ENCODE data around the gene NTM. TPM values are rescaled to one million over a fixed set of nuclear protein-coding genes. Genes with fewer than 3 reads are reported as not detected.

NTM gene
- total RNA-seq, 1 donor from 2014 or later, result 92.1 TPM

DNA sequence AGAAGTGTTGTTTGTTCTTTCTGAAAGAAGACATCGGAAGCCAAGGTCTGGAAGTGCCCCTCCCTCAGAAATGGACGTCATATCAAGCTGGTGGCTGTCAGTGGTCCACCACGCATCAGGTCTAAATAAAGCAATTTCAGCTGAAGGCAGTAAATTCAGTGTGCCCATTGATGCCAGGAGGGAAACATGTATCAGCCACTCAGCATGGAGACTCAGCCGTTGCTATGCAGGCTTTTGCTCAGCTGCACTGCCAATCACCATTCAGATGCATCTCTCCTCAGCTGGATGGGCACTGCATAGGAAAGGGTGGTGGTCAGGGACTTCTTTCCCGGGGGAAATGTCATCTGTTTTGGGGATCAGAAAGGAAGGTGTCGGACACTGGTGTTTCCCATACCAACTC, 878.2 kb downstream of the NTM start:
- Mint-ChIP-seq H3K4me3 (ENCODE audit: unreplicated experiment) (no peak overlapping the region), H3K27ac (ENCODE audit: unreplicated experiment) (no peak overlapping the region), H3K9me3 (ENCODE audit: low read depth) (peaks cover 3% of the 10 kb centered on the region), H3K36me3 (ENCODE audit: low read depth) (peaks cover 3% of the 10 kb centered on the region), H3K4me1 (ENCODE audit: low read depth) (no peaks in the 10 kb centered on the region), H3K27me3 (ENCODE audit: low read depth) (no peaks in the 10 kb centered on the region)
- no peak for DNase-seq (ENCODE audit: low spot score)
- TF ChIP-seq, protein P1, sequence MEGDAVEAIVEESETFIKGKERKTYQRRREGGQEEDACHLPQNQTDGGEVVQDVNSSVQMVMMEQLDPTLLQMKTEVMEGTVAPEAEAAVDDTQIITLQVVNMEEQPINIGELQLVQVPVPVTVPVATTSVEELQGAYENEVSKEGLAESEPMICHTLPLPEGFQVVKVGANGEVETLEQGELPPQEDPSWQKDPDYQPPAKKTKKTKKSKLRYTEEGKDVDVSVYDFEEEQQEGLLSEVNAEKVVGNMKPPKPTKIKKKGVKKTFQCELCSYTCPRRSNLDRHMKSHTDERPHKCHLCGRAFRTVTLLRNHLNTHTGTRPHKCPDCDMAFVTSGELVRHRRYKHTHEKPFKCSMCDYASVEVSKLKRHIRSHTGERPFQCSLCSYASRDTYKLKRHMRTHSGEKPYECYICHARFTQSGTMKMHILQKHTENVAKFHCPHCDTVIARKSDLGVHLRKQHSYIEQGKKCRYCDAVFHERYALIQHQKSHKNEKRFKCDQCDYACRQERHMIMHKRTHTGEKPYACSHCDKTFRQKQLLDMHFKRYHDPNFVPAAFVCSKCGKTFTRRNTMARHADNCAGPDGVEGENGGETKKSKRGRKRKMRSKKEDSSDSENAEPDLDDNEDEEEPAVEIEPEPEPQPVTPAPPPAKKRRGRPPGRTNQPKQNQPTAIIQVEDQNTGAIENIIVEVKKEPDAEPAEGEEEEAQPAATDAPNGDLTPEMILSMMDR (IDR thresholded peaks at IDR 0.05), result no peak

DNA sequence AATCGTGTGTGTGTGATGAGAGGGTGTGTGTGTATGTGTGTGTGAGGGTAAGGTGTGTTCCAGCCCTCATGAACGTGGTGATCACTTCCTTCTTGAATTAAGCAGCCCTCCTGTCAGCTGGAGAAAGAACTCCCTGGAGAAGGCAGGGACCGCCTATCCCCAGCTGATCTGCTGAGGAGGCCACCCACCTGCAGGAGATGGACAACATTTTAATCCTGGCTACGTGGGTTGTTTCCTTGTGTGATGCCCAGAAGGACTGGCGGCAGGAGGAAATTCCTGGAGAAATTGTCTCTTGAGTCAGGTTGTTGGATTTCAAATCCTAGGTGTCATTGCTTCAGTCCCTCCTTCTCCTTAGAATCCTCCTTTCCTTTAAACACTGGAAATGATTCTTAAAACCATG, 878.8 kb downstream of the NTM start:
- no peak for DNase-seq (ENCODE audit: low spot score)
- no peaks in the 10 kb centered on the region for H3K4me1 Mint-ChIP-seq (ENCODE audit: low read depth)
- TF ChIP-seq, protein P1 (IDR thresholded peaks at IDR 0.05), result no peak
- peaks cover 3% of the 10 kb centered on the region for H3K36me3 Mint-ChIP-seq (ENCODE audit: low read depth)
- no peaks in the 10 kb centered on the region for H3K27me3 Mint-ChIP-seq (ENCODE audit: low read depth)
- peaks cover 3% of the 10 kb centered on the region for H3K9me3 Mint-ChIP-seq (ENCODE audit: low read depth)
- no peak overlapping the region for H3K4me3 Mint-ChIP-seq (ENCODE audit: unreplicated experiment)
- H3K27ac Mint-ChIP-seq (ENCODE audit: unreplicated experiment), result no peak overlapping the region

DNA sequence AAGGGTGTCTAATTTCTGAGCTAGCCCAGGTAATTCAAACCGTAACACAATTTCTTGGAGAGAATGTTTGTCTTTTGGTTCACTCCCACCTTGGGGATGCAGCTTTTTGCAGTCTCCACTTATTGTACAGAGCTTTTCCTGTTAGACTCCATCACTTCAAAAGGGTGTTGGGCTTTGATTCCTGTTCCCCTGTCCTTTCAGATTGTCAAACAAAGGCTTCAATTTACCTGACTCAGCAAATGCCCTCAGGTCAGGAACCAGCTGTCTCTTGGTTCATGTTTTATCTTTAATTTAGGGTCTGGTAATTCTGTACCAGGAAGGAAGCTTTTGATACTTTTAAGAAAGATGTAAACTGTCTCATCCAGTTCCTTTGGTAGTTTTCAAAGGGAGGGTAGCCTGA, 880.6 kb downstream of the NTM start:
- Mint-ChIP-seq H3K4me1 (ENCODE audit: low read depth) (no peaks in the 10 kb centered on the region), H3K4me3 (ENCODE audit: unreplicated experiment) (no peak overlapping the region), H3K27ac (ENCODE audit: unreplicated experiment) (no peak overlapping the region), H3K9me3 (ENCODE audit: low read depth) (peaks cover 3% of the 10 kb centered on the region), H3K27me3 (ENCODE audit: low read depth) (no peaks in the 10 kb centered on the region), H3K36me3 (ENCODE audit: low read depth) (peaks cover 3% of the 10 kb centered on the region)
- TF ChIP-seq, protein P1 (IDR thresholded peaks at IDR 0.05), result no peak
- DNase-seq (ENCODE audit: low spot score), result no peak

DNA sequence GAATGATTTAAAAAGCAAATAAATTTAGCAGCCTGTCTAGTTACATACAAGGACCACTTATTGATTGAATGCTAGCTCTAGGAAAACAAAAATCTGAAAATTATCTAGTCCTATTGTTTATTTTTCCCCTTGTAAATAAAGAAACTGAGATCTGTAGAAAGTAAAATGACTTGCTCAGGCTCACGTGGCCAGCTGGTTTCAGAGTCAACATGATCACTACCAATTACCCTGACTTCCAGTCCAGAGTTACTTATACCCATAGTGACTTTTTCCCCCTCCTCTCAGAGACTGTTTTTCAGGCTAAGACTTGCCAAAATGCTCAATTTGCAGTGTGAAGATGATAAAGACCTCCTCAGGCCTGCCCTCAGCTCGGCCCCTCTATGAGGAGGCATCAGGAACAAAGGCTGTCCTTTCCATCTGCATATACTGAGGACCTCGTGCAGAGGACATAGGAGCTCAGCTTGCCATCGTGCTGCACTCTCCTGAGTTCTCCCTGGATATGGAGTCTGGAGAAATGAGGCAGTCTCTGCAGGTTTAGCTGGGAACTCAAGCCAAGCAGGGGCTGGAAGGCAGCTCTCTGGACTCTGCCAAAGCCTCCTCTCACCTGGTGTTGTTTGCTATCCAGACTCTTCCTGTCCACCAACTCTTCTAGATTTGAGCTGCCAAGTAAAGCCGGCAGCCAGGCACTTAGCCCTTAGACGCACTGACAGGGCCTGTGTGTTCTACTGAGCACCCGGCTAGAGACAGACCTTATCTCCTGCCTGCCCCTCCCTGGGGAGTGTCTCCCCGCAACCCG, 883.3 kb downstream of the NTM start:
- no peaks in the 10 kb centered on the region for H3K27me3 Mint-ChIP-seq (ENCODE audit: low read depth)
- H3K9me3 Mint-ChIP-seq (ENCODE audit: low read depth), result peaks cover 3% of the 10 kb centered on the region
- DNase-seq (ENCODE audit: low spot score), result no peak
- TF ChIP-seq, protein P1 (IDR thresholded peaks at IDR 0.05), result no peak
- no peak overlapping the region for H3K4me3 Mint-ChIP-seq (ENCODE audit: unreplicated experiment)
- H3K36me3 Mint-ChIP-seq (ENCODE audit: low read depth), result peaks cover 3% of the 10 kb centered on the region
- no peaks in the 10 kb centered on the region for H3K4me1 Mint-ChIP-seq (ENCODE audit: low read depth)
- H3K27ac Mint-ChIP-seq (ENCODE audit: unreplicated experiment), result peak overlapping the region; percentile 57

DNA sequence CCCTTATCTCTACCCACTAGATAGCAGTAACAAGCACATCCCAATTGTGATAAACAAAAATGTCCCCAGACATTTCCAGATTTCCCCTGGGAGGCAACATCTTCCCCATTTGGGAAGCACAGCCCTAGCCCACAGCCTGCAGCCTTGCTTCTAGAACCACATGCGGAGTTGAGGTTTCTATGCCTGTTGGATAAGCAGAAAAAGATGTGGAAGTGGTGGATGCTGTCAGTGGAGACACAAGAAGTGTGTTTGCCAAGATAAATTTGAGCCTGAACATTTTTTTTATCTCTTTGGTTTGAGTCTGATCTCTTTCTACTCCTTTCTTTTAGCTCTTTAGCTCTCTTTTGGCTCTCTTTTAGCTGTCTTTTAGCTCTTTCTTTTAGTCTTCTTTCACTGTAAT, 884.5 kb downstream of the NTM start:
- H3K9me3 Mint-ChIP-seq (ENCODE audit: low read depth), result peaks cover 3% of the 10 kb centered on the region
- DNase-seq (ENCODE audit: low spot score), result no peak
- H3K27me3 Mint-ChIP-seq (ENCODE audit: low read depth), result no peaks in the 10 kb centered on the region
- peaks cover 2% of the 10 kb centered on the region for H3K4me1 Mint-ChIP-seq (ENCODE audit: low read depth)
- peaks cover 3% of the 10 kb centered on the region for H3K36me3 Mint-ChIP-seq (ENCODE audit: low read depth)
- H3K27ac Mint-ChIP-seq (ENCODE audit: unreplicated experiment), result no peak overlapping the region
- TF ChIP-seq, protein P1 (IDR thresholded peaks at IDR 0.05), result no peak
- H3K4me3 Mint-ChIP-seq (ENCODE audit: unreplicated experiment), result no peak overlapping the region
